Astrocyte of the cerebellum (primary cell): ENCODE results near the gene FAM170A.

Source experiments
- DNase-seq: peaks from one replicate; pipeline ENCODE4 v3.0.0-alpha.2; 2011; ENCODE audit warnings: low read depth
- H3K4me3 ChIP-seq: 2 replicates; pipeline ENCODE4 v1.5.1; 2011; ENCODE audit warnings: mild to moderate bottlenecking, low read depth, low read length, moderate library complexity
- in situ Hi-C: cut with HindIII; loops from 2 replicates; pipeline ENCODE4 v1.10.0; 2017; ENCODE audit warnings: low sequenced_read_pairs
- TF ChIP-seq, protein P1 (sequence below): IDR thresholded peaks from 2 replicates; pipeline ENCODE4 v1.5.1; 2012; ENCODE audit warnings: low read length, low read depth, moderate library complexity, mild to moderate bottlenecking; ENCODE audit errors: missing control alignments

The FAM170A gene

GRCh38 chr5:119629339-119629738 is at the start of gene FAM170A:
Gene FAM170A, plus strand, starts transcription at chr5:119629558. Its CDS starts 211 bp downstream, at chr5:119629769.
- TF ChIP-seq, protein P1, sequence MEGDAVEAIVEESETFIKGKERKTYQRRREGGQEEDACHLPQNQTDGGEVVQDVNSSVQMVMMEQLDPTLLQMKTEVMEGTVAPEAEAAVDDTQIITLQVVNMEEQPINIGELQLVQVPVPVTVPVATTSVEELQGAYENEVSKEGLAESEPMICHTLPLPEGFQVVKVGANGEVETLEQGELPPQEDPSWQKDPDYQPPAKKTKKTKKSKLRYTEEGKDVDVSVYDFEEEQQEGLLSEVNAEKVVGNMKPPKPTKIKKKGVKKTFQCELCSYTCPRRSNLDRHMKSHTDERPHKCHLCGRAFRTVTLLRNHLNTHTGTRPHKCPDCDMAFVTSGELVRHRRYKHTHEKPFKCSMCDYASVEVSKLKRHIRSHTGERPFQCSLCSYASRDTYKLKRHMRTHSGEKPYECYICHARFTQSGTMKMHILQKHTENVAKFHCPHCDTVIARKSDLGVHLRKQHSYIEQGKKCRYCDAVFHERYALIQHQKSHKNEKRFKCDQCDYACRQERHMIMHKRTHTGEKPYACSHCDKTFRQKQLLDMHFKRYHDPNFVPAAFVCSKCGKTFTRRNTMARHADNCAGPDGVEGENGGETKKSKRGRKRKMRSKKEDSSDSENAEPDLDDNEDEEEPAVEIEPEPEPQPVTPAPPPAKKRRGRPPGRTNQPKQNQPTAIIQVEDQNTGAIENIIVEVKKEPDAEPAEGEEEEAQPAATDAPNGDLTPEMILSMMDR, result no peak
- no peak for DNase-seq
- H3K4me3 ChIP-seq, result no peak within 1 kb of the TSS
- in situ Hi-C loops, result no loop called here

- H3K4me3 ChIP-seq, result no peak overlapping the region
- DNase-seq, result no peak
- TF ChIP-seq, protein P1, result no peak
- in situ Hi-C loops, result no loop called here
Measured at GRCh38 chr5:119582987-119583386, 46.4 kb upstream of the FAM170A start.

- TF ChIP-seq, protein P1, result no peak
- no peak for DNase-seq
- no peak overlapping the region for H3K4me3 ChIP-seq
- in situ Hi-C loops, result no loop called here
Measured at GRCh38 chr5:119583684-119584083, 45.7 kb upstream of the FAM170A start.

DNA sequence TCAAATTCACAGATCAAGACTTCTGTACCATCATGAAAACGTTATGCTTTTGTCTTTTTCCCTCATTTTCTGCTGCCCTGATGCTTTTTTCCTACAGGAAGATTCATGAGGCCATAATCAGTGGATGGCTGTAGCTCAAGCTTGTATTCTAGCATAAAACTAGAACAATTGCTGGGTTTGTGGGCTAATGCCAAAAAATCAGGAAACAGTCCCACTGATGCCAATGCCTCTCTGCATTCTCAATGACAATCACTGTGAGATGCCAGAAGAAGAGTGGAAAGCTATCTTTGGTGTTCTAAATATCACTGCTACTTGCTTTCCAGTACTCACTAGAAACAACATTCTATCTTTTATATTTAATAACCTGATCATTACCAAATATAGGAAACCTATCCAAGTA is 33.3 kb upstream of the FAM170A start:
- in situ Hi-C loops, result no loop called here
- TF ChIP-seq, protein P1, result no peak
- no peak for DNase-seq
- no peak overlapping the region for H3K4me3 ChIP-seq

- in situ Hi-C loops, result no loop called here
- TF ChIP-seq, protein P1, result no peak
Measured at GRCh38 chr5:119597728-119598298, 31.5 kb upstream of the FAM170A start.

DNA sequence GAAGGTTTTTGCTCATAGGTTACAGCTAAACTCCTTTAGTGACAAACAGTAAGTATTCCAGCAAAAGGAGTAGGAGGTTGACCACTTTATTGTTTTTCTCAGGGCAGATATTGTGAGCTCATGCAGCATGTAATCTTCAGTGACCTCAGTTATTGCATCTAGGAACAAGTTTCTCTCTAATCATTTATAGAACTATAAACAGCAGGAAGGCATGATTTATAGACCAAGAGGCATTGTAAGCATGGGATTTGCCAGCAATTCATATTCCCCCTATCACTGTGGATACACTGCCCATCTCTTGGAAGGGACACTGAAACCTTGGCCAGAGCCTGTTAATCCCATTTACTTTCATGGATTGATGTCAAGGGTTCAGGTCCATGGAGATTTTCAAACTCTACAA is 15.4 kb upstream of the FAM170A start:
- in situ Hi-C loops, result no loop called here
- DNase-seq, result no peak
- H3K4me3 ChIP-seq, result no peak overlapping the region
- TF ChIP-seq, protein P1, result no peak

More at GRCh38 chr5:119597728-119598298, 31.5 kb upstream of the FAM170A start:
- no peak for DNase-seq
- H3K4me3 ChIP-seq, result no peak overlapping the region
